Measurements from ENCODE around the gene SLC5A10.
"Not testable (repeated sequence)": the region's sequence is repeated elsewhere in the genome, so short reads cannot be mapped to it uniquely, and the experiment has no call there.

SLC5A10 gene

DNA sequence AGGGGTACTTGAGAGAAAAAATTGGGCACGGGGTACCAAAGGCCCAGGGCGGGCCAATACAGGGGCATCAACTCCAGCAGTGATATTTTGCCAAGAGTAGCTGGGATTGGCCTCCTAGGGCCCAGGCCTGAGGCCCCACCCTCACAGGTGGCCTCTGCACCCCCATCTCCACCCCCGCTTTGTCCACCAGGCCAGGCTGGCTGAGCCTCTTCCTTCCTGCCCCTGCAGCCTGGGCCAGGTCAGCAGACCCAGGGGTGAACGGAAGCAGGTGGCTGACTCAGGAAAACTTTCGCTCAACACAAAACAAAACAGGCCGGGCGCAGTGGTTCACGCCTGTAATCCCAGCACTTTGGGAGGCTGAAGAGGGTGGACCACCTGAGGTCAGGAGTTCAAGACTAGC lies 91.1 kb downstream of the SLC5A10 start:
- DNase-seq (ENCODE audit: low spot score): not testable (repeated sequence)

DNA sequence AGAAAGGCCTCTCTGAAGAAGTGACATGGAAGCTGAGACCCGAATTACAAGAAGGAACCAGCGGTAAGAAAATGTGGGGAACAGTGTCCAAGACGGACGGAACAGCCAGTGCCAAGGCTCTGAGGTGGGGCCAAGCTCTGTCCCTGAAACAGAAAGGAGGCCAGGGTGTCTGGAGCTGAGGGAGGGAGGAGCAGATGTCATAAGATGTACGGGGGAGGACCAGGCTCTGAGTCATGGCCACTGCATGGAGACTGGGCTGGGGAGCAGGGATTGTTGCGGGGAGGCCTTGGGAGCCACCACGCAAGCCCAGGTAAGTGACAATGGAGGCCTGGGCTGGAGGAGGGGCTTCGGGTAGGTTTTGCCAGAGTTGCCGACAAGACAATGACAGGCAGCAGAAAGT lies 92.7 kb downstream of the SLC5A10 start:
- not testable (repeated sequence) for DNase-seq (ENCODE audit: low spot score)

DNA sequence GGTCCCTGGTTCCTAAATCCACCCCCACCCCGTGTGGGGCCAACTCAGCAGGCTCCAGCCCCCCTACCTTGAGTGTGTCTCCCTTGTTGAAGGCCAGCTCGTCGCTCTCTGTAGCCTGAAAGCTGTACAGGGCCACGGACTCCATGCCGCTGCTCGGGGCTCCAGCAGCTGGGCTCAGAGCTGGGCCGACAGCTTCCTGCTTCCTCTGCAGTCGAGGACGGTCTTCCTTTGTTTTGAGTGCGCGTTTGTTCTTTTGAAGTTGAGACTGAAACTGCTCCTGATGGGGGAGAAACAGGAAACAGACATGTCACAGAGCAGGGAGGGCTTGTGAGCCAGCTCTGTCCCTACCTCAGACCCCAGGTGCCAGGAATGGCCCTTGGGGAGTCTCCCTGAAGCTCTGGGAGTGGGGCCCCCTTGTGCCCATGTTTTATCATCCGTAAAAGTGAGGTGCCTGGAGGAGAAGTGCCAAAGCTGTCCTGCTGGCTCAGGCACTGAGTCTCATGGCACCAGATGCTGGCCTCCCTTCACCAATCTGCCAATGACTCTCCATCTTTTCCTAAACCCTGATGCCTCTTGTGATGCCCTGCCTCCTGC lies 94.9 kb downstream of the SLC5A10 start, which contains the start of gene GRAP:
Gene GRAP (minus strand): TSS at position 176 of the 594 bp plus-strand sequence. CDS start 31 bp downstream, at position 145.
- DNase-seq (ENCODE audit: low spot score): not testable (repeated sequence)

DNA sequence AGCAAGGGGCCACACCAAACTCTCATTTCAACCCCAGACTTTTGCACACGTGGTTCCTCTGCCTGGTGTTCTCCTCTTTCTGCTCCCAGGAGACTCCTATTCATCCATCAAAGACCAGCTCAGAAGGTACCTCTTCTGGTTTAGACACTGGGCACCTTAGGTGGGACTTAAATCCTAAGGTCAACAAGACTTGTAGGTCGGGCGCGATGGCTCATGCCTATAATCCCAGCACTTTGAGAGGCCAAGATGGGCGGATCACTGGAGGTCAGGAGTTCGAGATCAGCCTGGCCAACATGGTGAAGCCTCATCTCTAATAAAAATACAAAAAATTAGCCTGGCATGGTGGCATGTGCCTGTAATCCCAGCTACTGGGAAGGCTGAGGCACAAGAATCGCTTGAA lies 95.5 kb downstream of the SLC5A10 start:
- not testable (repeated sequence) for DNase-seq (ENCODE audit: low spot score)

DNA sequence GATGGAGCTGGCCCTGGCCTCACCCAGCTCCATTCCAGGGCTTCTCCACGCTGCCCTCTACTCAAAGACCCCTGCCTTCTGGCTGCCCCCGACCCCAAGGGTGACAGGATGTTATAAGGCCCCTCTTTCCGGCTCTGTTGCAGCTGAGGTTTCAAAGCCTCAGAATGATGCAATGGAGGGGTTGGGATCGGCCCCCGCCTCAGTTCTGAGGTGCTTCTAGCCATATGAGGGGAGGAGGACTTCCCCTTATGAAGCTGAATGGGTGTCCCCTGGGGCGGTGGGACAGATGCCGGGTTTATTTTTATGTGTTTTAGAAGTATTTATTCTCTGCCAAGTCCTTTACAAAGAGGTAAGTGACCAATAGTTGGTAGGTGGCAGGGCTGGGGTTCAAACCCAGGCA lies 96.9 kb downstream of the SLC5A10 start:
- DNase-seq (ENCODE audit: low spot score): not testable (repeated sequence)

DNA sequence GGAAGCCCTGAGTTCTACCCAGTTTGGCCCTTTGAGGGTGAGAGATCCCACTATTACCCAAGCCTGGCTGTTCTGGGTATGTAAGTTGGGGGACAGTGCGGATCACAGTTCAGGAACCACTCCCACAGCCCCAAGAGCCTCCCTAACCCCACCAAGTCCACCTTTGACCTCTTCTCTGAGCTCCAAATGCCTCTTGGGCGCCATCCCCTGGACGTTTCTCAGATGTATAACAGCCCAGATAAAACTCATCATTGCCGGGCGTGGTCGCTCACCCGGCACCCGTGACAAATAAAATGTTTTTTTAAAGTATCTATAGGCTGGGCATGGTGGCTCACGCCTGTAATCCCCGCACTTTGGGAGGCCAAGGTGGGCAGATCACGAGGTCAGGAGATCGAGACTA lies 103.5 kb downstream of the SLC5A10 start:
- DNase-seq (ENCODE audit: low spot score): not testable (repeated sequence)

DNA sequence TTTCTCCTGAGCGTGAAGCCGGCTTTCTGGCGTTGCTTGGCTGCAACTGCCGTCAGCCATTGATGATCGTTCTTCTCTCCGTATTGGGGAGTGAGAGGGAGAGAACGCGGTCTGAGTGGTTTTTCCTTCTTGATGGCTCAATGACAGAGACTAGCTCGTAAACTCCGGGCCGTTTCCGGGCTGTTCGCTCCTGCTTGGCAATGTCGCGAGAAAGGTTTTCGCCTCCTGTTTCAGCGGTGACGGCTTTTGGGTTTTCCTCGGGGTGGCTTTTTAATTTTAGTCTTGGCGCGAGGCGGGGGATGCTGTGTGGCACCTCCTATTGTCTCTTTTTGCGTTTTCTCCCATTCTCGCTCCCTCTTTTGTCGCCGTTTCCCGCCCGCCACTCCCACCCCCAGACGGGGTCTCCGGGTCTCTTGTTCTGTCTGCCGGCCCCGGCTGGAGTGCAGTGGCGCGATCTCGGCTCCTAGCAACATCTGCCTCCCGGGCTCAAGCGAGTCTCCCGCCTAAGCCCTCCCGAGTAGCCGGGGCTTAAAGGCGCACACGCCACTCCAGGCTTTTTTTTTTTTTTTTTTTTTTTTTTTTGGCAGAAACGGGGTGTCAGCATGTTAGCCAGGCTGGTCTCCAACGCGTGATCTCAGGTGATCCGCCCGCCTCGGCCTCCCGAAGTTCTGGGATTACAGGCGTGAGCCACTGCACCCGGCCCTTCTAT lies 110.2 kb downstream of the SLC5A10 start:
- DNase-seq (ENCODE audit: low spot score): not testable (repeated sequence)

DNA sequence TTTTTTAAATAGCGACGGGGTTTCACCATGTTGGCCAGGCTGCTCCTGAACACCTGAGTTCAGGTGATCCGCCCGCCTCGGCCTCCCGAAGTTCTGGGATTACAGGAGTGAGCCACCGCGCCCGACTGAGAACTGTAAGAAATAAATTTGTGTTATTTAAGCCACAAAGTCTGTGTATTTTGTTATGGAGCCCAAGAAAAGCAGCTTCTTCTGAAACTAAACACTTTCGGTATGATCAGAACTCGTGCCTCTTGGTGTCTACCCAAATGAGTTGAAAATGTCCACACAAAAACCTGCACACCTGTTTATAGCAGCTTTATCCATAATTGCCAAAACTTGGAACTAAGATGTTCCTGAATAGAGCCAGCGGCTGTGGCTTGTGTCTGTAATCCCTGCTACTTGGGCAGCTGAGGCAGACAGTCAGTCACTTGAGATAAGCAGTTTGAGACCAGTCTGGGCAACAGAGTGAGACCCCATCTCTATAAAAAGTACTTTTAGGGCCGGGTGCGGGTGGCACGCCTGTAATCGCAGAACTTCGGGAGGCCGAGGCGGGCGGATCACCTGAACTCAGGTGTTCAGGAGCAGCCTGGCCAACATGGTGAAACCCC lies 110.9 kb downstream of the SLC5A10 start:
- not testable (repeated sequence) for DNase-seq (ENCODE audit: low spot score)

DNA sequence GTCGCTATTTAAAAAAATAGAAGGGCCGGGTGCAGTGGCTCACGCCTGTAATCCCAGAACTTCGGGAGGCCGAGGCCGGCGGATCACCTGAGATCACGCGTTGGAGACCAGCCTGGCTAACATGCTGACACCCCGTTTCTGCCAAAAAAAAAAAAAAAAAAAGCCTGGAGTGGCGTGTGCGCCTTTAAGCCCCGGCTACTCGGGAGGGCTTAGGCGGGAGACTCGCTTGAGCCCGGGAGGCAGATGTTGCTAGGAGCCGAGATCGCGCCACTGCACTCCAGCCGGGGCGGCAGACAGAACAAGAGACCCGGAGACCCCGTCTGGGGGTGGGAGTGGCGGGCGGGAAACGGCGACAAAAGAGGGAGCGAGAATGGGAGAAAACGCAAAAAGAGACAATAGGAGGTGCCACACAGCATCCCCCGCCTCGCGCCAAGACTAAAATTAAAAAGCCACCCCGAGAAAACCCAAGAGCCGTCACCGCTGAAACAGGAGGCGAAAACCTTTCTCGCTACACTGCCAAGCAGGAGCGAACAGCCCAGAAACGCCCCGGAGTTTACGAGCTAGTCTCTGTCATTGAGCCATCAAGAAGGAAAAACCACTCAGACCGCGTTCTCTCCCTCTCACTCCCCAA lies 111.5 kb downstream of the SLC5A10 start:
- DNase-seq (ENCODE audit: low spot score): not testable (repeated sequence)

DNA sequence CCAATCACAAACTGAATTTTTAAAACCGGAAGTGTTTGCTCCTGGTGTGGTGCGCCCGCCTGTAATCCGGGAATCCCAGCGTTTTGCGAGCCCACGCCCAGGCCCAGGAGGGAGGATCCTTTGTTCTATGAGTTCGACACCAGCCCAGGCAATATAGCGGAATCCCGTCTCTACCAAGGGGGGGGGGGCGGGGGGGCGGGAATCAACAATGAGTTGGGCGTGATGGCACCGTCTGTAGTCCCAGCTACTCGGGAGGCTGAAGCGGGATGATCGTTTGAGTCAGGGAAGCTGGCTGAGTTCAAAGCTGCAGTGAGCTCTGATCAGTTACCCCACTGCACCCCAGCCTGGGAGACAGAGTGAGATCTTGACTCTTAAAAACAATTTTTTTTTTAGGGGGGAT lies 112.4 kb downstream of the SLC5A10 start:
- not testable (repeated sequence) for DNase-seq (ENCODE audit: low spot score)

DNA sequence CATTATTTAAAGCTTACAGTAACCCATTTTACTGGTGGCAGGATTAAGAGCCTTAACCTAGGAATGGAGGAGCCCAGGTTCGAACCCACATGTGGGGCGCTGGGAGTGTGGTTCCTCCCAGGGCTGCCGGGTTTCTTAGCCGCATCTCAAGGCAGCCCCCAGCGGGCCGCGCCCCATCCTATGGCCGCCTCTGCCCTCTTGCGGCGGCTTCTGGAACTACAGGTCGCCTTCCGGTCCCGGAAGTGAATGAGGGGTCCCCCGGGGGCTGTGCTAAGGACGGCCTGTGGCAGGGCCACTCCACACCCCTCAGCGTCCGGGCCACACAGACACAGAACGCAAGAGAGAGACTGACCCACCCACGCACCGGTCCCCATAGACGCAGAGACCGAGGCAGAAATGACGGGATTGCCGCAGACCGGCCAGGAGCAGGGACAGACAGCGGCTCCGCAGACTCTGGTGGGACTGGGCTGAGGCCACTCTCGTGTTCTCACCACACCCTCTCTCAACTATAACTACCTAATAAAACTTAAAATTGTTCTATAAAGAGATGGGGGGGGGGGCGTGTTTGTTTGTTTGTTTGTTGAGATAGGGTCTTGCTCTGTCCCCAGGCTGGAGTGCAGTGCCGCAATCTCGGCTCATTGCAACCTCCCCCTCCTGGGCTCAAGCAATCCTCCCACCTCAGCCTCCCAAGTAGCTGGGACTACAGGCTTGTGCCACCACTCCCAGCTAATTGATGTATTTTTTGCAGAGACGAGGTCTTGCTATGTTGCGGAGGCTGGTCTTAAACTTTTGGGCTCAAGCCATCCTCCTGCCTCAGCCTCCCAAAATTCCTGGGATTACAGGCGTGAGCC lies 118.6 kb downstream of the SLC5A10 start:
- not testable (repeated sequence) for DNase-seq (ENCODE audit: low spot score)

Data from AG08396 (cell line).